ENCODE measurements around the gene BACE1. TPM values are rescaled to one million over a fixed set of nuclear protein-coding genes. Genes with fewer than 3 reads are reported as not detected.

The BACE1 gene
- total and polyA plus RNA-seq, 2 of the 13 experiments (the other 11 are each of a cell fraction or from before 2014, with no cell fraction given), result 7.5 to 17.9 TPM

DNA sequence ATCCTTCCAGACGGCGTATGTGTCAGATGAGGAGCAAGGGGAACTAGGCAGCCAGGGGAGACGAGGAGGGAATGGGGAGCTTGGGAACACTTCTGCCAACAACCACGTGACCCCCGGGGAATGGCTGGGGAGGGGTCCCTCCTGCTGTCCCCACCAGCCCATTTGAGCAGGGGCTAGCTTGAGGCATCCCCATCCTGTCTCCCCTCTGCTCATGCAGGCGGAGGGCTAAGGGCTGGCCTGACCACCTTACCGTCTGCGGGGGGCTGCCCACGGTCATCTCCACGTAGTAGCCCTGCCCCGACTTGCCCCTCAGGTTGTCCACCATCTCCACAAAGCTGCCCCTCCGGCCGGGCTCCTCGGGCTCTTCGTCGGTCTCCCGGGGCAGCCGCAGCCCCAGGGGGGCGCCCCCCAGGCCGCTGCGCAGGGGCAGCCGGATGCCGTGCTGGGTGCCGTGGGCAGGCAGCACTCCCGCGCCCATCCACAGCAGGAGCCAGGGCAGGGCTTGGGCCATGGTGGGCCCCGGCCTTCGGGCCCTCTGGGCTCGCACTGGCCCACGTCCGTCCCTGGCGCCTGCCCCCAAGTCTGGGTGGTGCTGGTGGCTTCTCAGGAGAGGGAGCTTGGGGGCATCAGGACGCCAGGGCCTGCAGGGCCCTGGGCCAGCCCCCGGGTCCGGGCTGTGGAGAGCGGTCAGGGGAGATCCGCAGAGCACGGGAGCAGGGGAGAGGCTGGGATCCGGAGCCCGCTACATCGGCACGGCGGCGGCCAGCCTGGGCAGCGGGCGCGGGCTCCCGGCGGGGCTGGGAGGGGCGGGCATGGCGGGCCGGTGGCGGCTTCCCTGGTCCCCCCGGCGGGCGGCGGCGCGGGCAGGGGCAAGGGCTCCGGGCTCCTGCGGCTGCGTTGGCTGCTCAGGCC is 515 bp downstream of the BACE1 start (continued):
- TF ChIP-seq, protein P1, sequence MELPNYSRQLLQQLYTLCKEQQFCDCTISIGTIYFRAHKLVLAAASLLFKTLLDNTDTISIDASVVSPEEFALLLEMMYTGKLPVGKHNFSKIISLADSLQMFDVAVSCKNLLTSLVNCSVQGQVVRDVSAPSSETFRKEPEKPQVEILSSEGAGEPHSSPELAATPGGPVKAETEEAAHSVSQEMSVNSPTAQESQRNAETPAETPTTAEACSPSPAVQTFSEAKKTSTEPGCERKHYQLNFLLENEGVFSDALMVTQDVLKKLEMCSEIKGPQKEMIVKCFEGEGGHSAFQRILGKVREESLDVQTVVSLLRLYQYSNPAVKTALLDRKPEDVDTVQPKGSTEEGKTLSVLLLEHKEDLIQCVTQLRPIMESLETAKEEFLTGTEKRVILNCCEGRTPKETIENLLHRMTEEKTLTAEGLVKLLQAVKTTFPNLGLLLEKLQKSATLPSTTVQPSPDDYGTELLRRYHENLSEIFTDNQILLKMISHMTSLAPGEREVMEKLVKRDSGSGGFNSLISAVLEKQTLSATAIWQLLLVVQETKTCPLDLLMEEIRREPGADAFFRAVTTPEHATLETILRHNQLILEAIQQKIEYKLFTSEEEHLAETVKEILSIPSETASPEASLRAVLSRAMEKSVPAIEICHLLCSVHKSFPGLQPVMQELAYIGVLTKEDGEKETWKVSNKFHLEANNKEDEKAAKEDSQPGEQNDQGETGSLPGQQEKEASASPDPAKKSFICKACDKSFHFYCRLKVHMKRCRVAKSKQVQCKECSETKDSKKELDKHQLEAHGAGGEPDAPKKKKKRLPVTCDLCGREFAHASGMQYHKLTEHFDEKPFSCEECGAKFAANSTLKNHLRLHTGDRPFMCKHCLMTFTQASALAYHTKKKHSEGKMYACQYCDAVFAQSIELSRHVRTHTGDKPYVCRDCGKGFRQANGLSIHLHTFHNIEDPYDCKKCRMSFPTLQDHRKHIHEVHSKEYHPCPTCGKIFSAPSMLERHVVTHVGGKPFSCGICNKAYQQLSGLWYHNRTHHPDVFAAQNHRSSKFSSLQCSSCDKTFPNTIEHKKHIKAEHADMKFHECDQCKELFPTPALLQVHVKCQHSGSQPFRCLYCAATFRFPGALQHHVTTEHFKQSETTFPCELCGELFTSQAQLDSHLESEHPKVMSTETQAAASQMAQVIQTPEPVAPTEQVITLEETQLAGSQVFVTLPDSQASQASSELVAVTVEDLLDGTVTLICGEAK (IDR thresholded peaks at IDR 0.05), result no peak
- TF ChIP-seq, protein P1 (CRISPR knock-in tag; IDR thresholded peaks at IDR 0.05), result no peak
- TF ChIP-seq CBX1 (IDR thresholded peaks at IDR 0.05; ENCODE audit: low read depth), result no peak
- TF ChIP-seq ZNF382 (CRISPR knock-in tag; IDR thresholded peaks at IDR 0.05; ENCODE audit: borderline replicate concordance), result no peak
- TF ChIP-seq RBFOX2 (IDR thresholded peaks at IDR 0.05; ENCODE audit: low read depth, low read length), result peak; percentile 38; the same call in 1 of the 2 replicates
- TF ChIP-seq ZNF773 (CRISPR knock-in tag; IDR thresholded peaks at IDR 0.05; ENCODE audit: borderline replicate concordance), result no peak
- peak; percentile 22; the same call in 1 of the 2 replicates for TF ChIP-seq ZNF556 (CRISPR knock-in tag; IDR thresholded peaks at IDR 0.05; ENCODE audit: borderline replicate concordance)
- TF ChIP-seq, protein P2, sequence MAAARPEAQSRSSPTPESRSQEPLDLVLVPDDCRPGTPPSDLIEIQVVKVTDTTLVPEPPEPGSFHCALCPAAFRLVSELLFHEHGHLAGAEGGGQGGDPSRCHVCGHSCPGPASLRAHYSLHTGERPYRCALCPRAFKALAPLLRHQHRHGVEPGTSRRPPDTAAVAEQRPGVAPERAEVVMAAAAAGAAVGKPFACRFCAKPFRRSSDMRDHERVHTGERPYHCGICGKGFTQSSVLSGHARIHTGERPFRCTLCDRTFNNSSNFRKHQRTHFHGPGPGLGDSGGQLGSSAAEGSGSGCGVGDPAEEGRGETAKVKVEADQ (CRISPR knock-in tag; IDR thresholded peaks at IDR 0.05; ENCODE audit: borderline replicate concordance), result no peak
- no peak for TF ChIP-seq TAF15 (IDR thresholded peaks at IDR 0.05; ENCODE audit: low read depth, low read length, poor library complexity, severe bottlenecking)
- no peak for TF ChIP-seq ZMYM2 (CRISPR knock-in tag; IDR thresholded peaks at IDR 0.05)
- TF ChIP-seq, protein P3, sequence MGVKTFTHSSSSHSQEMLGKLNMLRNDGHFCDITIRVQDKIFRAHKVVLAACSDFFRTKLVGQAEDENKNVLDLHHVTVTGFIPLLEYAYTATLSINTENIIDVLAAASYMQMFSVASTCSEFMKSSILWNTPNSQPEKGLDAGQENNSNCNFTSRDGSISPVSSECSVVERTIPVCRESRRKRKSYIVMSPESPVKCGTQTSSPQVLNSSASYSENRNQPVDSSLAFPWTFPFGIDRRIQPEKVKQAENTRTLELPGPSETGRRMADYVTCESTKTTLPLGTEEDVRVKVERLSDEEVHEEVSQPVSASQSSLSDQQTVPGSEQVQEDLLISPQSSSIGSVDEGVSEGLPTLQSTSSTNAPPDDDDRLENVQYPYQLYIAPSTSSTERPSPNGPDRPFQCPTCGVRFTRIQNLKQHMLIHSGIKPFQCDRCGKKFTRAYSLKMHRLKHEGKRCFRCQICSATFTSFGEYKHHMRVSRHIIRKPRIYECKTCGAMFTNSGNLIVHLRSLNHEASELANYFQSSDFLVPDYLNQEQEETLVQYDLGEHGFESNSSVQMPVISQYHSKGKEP (CRISPR knock-in tag; IDR thresholded peaks at IDR 0.05), result no peak
- no peak for TF ChIP-seq ZBTB42 (CRISPR knock-in tag; IDR thresholded peaks at IDR 0.05)
